ENCODE measurements around the gene CCBE1.

DNA sequence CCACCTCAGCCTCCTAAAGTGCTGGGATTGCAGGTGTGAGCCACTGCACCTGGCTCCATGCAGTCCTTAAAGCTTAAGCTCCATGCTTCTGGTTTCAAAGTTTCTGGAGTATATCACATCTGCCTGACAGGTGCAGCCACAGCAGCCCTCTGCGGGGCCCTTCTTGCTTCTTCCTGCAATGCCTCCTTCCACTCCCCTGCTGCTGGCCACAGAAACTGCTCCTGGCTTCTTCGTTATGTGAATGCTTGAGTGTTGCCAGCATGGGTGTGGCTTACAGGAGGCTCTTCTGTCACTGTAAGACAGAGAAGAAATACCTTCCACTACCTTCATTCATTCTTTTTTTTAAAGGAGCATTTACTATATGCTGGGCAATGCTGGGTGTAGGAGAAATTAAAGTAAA, 10.1 kb upstream of the CCBE1 start:
- no peak for TF ChIP-seq EZH2 (IDR thresholded peaks at IDR 0.05; ENCODE audit: insufficient read depth, low read length)
- TF ChIP-seq, protein P1, sequence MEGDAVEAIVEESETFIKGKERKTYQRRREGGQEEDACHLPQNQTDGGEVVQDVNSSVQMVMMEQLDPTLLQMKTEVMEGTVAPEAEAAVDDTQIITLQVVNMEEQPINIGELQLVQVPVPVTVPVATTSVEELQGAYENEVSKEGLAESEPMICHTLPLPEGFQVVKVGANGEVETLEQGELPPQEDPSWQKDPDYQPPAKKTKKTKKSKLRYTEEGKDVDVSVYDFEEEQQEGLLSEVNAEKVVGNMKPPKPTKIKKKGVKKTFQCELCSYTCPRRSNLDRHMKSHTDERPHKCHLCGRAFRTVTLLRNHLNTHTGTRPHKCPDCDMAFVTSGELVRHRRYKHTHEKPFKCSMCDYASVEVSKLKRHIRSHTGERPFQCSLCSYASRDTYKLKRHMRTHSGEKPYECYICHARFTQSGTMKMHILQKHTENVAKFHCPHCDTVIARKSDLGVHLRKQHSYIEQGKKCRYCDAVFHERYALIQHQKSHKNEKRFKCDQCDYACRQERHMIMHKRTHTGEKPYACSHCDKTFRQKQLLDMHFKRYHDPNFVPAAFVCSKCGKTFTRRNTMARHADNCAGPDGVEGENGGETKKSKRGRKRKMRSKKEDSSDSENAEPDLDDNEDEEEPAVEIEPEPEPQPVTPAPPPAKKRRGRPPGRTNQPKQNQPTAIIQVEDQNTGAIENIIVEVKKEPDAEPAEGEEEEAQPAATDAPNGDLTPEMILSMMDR (IDR thresholded peaks at IDR 0.05; ENCODE audit: insufficient read depth, low read depth, low read length) = no peak
